ENCODE data around the gene SLC22A13.
"Not testable (repeated sequence)": the region's sequence is repeated elsewhere in the genome, so short reads cannot be mapped to it uniquely, and the experiment has no call there.

The SLC22A13 gene

GRCh38 chr3:38265604-38266307 is at the start of gene SLC22A13:
Gene SLC22A13, plus strand, starts transcription at chr3:38265812. Its CDS starts 49 bp downstream, at chr3:38265861.
- DNase-seq = no peak

- DNase-seq = no peak
These were observed 45.9 kb upstream of the SLC22A13 start for GRCh38 chr3:38219609-38220197.

- no peak for DNase-seq
These were observed 44.6 kb upstream of the SLC22A13 start for GRCh38 chr3:38221005-38221404.

GRCh38 chr3:38222032-38222634 is 43.5 kb upstream of the SLC22A13 start:
- DNase-seq = no peak

GRCh38 chr3:38224357-38224756 is 41.3 kb upstream of the SLC22A13 start:
- no peak for DNase-seq

GRCh38 chr3:38226273-38226672 is 39.3 kb upstream of the SLC22A13 start:
- no peak for DNase-seq

GRCh38 chr3:38227989-38228388 is 37.6 kb upstream of the SLC22A13 start:
- no peak for DNase-seq

GRCh38 chr3:38229036-38229435 is 36.6 kb upstream of the SLC22A13 start:
- no peak for DNase-seq

- DNase-seq = no peak
These were observed 32.9 kb upstream of the SLC22A13 start for GRCh38 chr3:38232701-38233100.

GRCh38 chr3:38235466-38235865 is 30.1 kb upstream of the SLC22A13 start:
- no peak for DNase-seq

- DNase-seq = no peak
These were observed 27.1 kb upstream of the SLC22A13 start for GRCh38 chr3:38238416-38239008.

- DNase-seq = not testable (repeated sequence)
These were observed 22.8 kb upstream of the SLC22A13 start for GRCh38 chr3:38242812-38243211.

GRCh38 chr3:38245930-38246329 is 19.7 kb upstream of the SLC22A13 start:
- no peak for DNase-seq

- DNase-seq = no peak
These were observed 18.1 kb upstream of the SLC22A13 start for GRCh38 chr3:38247366-38248035.

GRCh38 chr3:38250198-38250597 is 15.4 kb upstream of the SLC22A13 start:
- DNase-seq = no peak

- no peak for DNase-seq
These were observed 14.4 kb upstream of the SLC22A13 start for GRCh38 chr3:38251197-38251596.

GRCh38 chr3:38253704-38254103 is 11.9 kb upstream of the SLC22A13 start:
- DNase-seq = no peak

GRCh38 chr3:38254872-38255271 is 10.7 kb upstream of the SLC22A13 start:
- no peak for DNase-seq

- no peak for DNase-seq
These were observed 10.0 kb upstream of the SLC22A13 start for GRCh38 chr3:38255627-38256026.

- DNase-seq = no peak
These were observed 8.0 kb upstream of the SLC22A13 start for GRCh38 chr3:38257583-38257982.

GRCh38 chr3:38260474-38260873 is 5.1 kb upstream of the SLC22A13 start:
- DNase-seq = peak; percentile 41

GRCh38 chr3:38264353-38264771 is 1.2 kb upstream of the SLC22A13 start:
- DNase-seq = no peak

GRCh38 chr3:38264779-38265178 is 833 bp upstream of the SLC22A13 start:
- no peak for DNase-seq

All from NCI-H1694 treated with DMSO at 0.1 percent for 48 hours (cell line).